SJSA1 (cell line): Measurements from ENCODE around the gene AMDHD1. TPM values are rescaled to one million over a fixed set of nuclear protein-coding genes. Genes with fewer than 3 reads are reported as not detected.

Experiments
- DNase-seq, 2 experiments: peaks; one replicate each; pipeline ENCODE4 v3.0.0-alpha.2; 2015 to 2020; ENCODE audit warnings: low spot score in 2 of 2, low read depth in 1 of 2
- H3K27ac ChIP-seq: fragments of 250-450 bp; sonication (Bioruptor Pico); 2 replicates; pipeline ENCODE4 v1.5.1; 2020; ENCODE audit warnings: mild to moderate bottlenecking, moderate library complexity
- H3K27me3 ChIP-seq: fragments of 250-450 bp; sonication (Bioruptor Pico); replicated peaks from 2 replicates; pipeline ENCODE4 v1.5.1; 2020; ENCODE audit warnings: mild to moderate bottlenecking, moderate library complexity
- H3K36me3 ChIP-seq: fragments of 250-450 bp; sonication (Bioruptor Pico); 2 replicates; pipeline ENCODE4 v1.5.1; 2020; ENCODE audit warnings: mild to moderate bottlenecking
- H3K4me1 ChIP-seq: fragments of 250-450 bp; sonication (Bioruptor Pico); replicated peaks from 2 replicates; pipeline ENCODE4 v1.6.1; 2021; ENCODE audit warnings: mild to moderate bottlenecking
- H3K4me3 ChIP-seq: fragments of 250-450 bp; sonication (Bioruptor Pico); 2 replicates; pipeline ENCODE4 v1.5.1; 2020; ENCODE audit warnings: mild to moderate bottlenecking
- H3K9me3 ChIP-seq: fragments of 250-450 bp; sonication (Bioruptor Pico); replicated peaks from 2 replicates; pipeline ENCODE4 v1.5.1; 2020; ENCODE audit warnings: mild to moderate bottlenecking
- total RNA-seq: library from RNA; depleted of rRNA; stranded (reverse); fragments of >200 nt; shearing (Covaris generic); gene quantifications from 2 replicates; pipeline ENCODE4 v1.2.3, GENCODE V29; 2014; rRNA removed

AMDHD1 gene
- 0.41 and 1.7 TPM in 2 replicates for total RNA-seq

GRCh38 chr12:95943330-95943842 is at the start of gene AMDHD1:
Gene AMDHD1 (plus strand): TSS chr12:95943331. CDS start chr12:95943399, 68 bp downstream.
- Histone ChIP-seq H3K36me3 (no peaks in the 10 kb centered on the region), H3K4me1 (peaks cover 10% of the 10 kb centered on the region), H3K4me3 (peak within 1 kb of the TSS; percentile 62), H3K27me3 (peaks cover 3% of the 10 kb centered on the region; the same call in 1 of the 2 replicates), H3K9me3 (no peaks in the 10 kb centered on the region), H3K27ac (peak within 1 kb of the TSS; percentile 63)
- peak; percentile 48 to 56 for DNase-seq

GRCh38 chr12:95896846-95897245 is 46.3 kb upstream of the AMDHD1 start:
- H3K9me3 ChIP-seq: no peaks in the 10 kb centered on the region
- no peak for DNase-seq
- 0 out of 2 replicates have a peak, but pooled peaks cover 5% of the 10 kb centered on the region for H3K27me3 ChIP-seq
- H3K4me1 ChIP-seq: no peaks in the 10 kb centered on the region
- H3K4me3 ChIP-seq: no peak overlapping the region
- no peaks in the 10 kb centered on the region for H3K36me3 ChIP-seq
- no peak overlapping the region for H3K27ac ChIP-seq

GRCh38 chr12:95898081-95898480 is 45.0 kb upstream of the AMDHD1 start:
- Histone ChIP-seq H3K27me3 (0 out of 2 replicates have a peak, but pooled peaks cover 5% of the 10 kb centered on the region), H3K4me3 (no peak overlapping the region), H3K4me1 (no peaks in the 10 kb centered on the region), H3K36me3 (no peaks in the 10 kb centered on the region), H3K27ac (no peak overlapping the region), H3K9me3 (peaks cover 2% of the 10 kb centered on the region)
- no peak for DNase-seq

GRCh38 chr12:95908573-95908972 is 34.6 kb upstream of the AMDHD1 start:
- DNase-seq: no peak
- H3K27me3 ChIP-seq: peaks cover 8% of the 10 kb centered on the region
- H3K27ac ChIP-seq: no peak overlapping the region

GRCh38 chr12:95909871-95910270 is 33.3 kb upstream of the AMDHD1 start:
- no peaks in the 10 kb centered on the region for H3K27me3 ChIP-seq
- H3K4me1 ChIP-seq: no peaks in the 10 kb centered on the region
- no peaks in the 10 kb centered on the region for H3K36me3 ChIP-seq
- H3K27ac ChIP-seq: no peak overlapping the region
- no peaks in the 10 kb centered on the region; the same call in 1 of the 2 replicates for H3K9me3 ChIP-seq
- no peak overlapping the region for H3K4me3 ChIP-seq
- DNase-seq: no peak

More at GRCh38 chr12:95908573-95908972, 34.6 kb upstream of the AMDHD1 start:
- H3K9me3 ChIP-seq: no peaks in the 10 kb centered on the region; the same call in 1 of the 2 replicates
- H3K36me3 ChIP-seq: no peaks in the 10 kb centered on the region
- H3K4me1 ChIP-seq: no peaks in the 10 kb centered on the region
- H3K4me3 ChIP-seq: no peak overlapping the region

GRCh38 chr12:95918194-95918993 is 24.7 kb upstream of the AMDHD1 start:
- Histone ChIP-seq H3K4me1 (no peaks in the 10 kb centered on the region), H3K4me3 (no peak overlapping the region), H3K9me3 (no peaks in the 10 kb centered on the region), H3K27me3 (peaks cover 3% of the 10 kb centered on the region; the same call in 1 of the 2 replicates), H3K27ac (no peak overlapping the region), H3K36me3 (no peaks in the 10 kb centered on the region)
- peak in 1 of 2 experiments; percentile 31 for DNase-seq

- Histone ChIP-seq H3K9me3 (no peaks in the 10 kb centered on the region), H3K4me3 (no peak overlapping the region), H3K27ac (no peak overlapping the region), H3K36me3 (no peaks in the 10 kb centered on the region), H3K4me1 (no peaks in the 10 kb centered on the region), H3K27me3 (peaks cover 3% of the 10 kb centered on the region; the same call in 1 of the 2 replicates)
- no peak for DNase-seq
Measured at GRCh38 chr12:95919110-95919509, 24.0 kb upstream of the AMDHD1 start.

GRCh38 chr12:95922231-95922630 is 20.9 kb upstream of the AMDHD1 start:
- Histone ChIP-seq H3K4me3 (no peak overlapping the region), H3K27ac (no peak overlapping the region), H3K4me1 (no peaks in the 10 kb centered on the region), H3K36me3 (no peaks in the 10 kb centered on the region), H3K27me3 (no peaks in the 10 kb centered on the region), H3K9me3 (no peaks in the 10 kb centered on the region)
- no peak for DNase-seq

- Histone ChIP-seq H3K36me3 (no peaks in the 10 kb centered on the region), H3K4me1 (peaks cover 10% of the 10 kb centered on the region), H3K27me3 (no peaks in the 10 kb centered on the region), H3K9me3 (no peaks in the 10 kb centered on the region), H3K4me3 (no peak overlapping the region), H3K27ac (no peak overlapping the region)
- no peak for DNase-seq
Measured at GRCh38 chr12:95940514-95940913, 2.6 kb upstream of the AMDHD1 start.

GRCh38 chr12:95942101-95942523 is 1.0 kb upstream of the AMDHD1 start:
- H3K4me3 ChIP-seq: peak overlapping the region; percentile 62
- H3K4me1 ChIP-seq: peaks cover 10% of the 10 kb centered on the region
- H3K27me3 ChIP-seq: peaks cover 3% of the 10 kb centered on the region; the same call in 1 of the 2 replicates
- DNase-seq: peak in 1 of 2 experiments; percentile 8
- H3K27ac ChIP-seq: peak overlapping the region; percentile 63
- no peaks in the 10 kb centered on the region for H3K36me3 ChIP-seq
- H3K9me3 ChIP-seq: no peaks in the 10 kb centered on the region

- peak within 1 kb of the TSS; percentile 62 for H3K4me3 ChIP-seq
- peaks cover 10% of the 10 kb centered on the region for H3K4me1 ChIP-seq
- DNase-seq: peak; percentile 62 to 81
- H3K36me3 ChIP-seq: no peaks in the 10 kb centered on the region
- peaks cover 3% of the 10 kb centered on the region; the same call in 1 of the 2 replicates for H3K27me3 ChIP-seq
- no peaks in the 10 kb centered on the region for H3K9me3 ChIP-seq
- H3K27ac ChIP-seq: peak within 1 kb of the TSS; percentile 63
Measured at GRCh38 chr12:95942524-95943329, 404 bp upstream of the AMDHD1 start, which contains the start of gene CCDC38. Gene CCDC38 (minus strand): TSS chr12:95942614. CDS start chr12:95936509, 6,105 bp downstream.

- Histone ChIP-seq H3K27me3 (peaks cover 3% of the 10 kb centered on the region; the same call in 1 of the 2 replicates), H3K4me1 (peaks cover 10% of the 10 kb centered on the region), H3K36me3 (no peaks in the 10 kb centered on the region), H3K4me3 (no peak overlapping the region), H3K27ac (no peak overlapping the region), H3K9me3 (no peaks in the 10 kb centered on the region)
- no peak for DNase-seq
Measured at GRCh38 chr12:95944108-95944704, 1.1 kb downstream of the AMDHD1 start.
